ENCODE measurements around the gene NUDT3.
"Not testable (repeated sequence)": the region's sequence is repeated elsewhere in the genome, so short reads cannot be mapped to it uniquely, and the experiment has no call there.

The NUDT3 gene

GRCh38 chr6:34281702-34282334 is 110.7 kb downstream of the NUDT3 start:
- no peak for DNase-seq

- no peak for DNase-seq
These were observed 112.3 kb downstream of the NUDT3 start for GRCh38 chr6:34280216-34280615.

GRCh38 chr6:34278833-34279232 is 113.6 kb downstream of the NUDT3 start:
- DNase-seq: no peak

- DNase-seq: no peak
These were observed 114.7 kb downstream of the NUDT3 start for GRCh38 chr6:34277763-34278112.

GRCh38 chr6:34276881-34277762 is 115.3 kb downstream of the NUDT3 start:
- DNase-seq: no peak

GRCh38 chr6:34276191-34276590 is 116.3 kb downstream of the NUDT3 start:
- no peak for DNase-seq

- DNase-seq: no peak
These were observed 117.2 kb downstream of the NUDT3 start for GRCh38 chr6:34275128-34275804.

- DNase-seq: no peak
These were observed 118.3 kb downstream of the NUDT3 start for GRCh38 chr6:34274129-34274528.

GRCh38 chr6:34273242-34273805 is 119.1 kb downstream of the NUDT3 start:
- DNase-seq: no peak

- no peak for DNase-seq
These were observed 120.2 kb downstream of the NUDT3 start for GRCh38 chr6:34272013-34272926.

- DNase-seq: not testable (repeated sequence)
These were observed 122.7 kb downstream of the NUDT3 start for GRCh38 chr6:34269658-34270341.

- DNase-seq: not testable (repeated sequence)
These were observed 123.3 kb downstream of the NUDT3 start for GRCh38 chr6:34269132-34269531.

GRCh38 chr6:34267746-34268145 is 124.7 kb downstream of the NUDT3 start:
- no peak for DNase-seq

- not testable (repeated sequence) for DNase-seq
These were observed 129.0 kb downstream of the NUDT3 start for GRCh38 chr6:34263484-34263883.

GRCh38 chr6:34260576-34261267 is 131.7 kb downstream of the NUDT3 start:
- DNase-seq: no peak

GRCh38 chr6:34259529-34260069 is 132.9 kb downstream of the NUDT3 start:
- no peak for DNase-seq

- not testable (repeated sequence) for DNase-seq
These were observed 140.1 kb downstream of the NUDT3 start for GRCh38 chr6:34252395-34252794.

- no peak for DNase-seq
These were observed 142.8 kb downstream of the NUDT3 start for GRCh38 chr6:34249469-34250261.

- DNase-seq: peak; percentile 94 to 97 (median 96)
These were observed 143.6 kb downstream of the NUDT3 start, which contains the start of gene SMIM29 for GRCh38 chr6:34248727-34249468. TSS of gene SMIM29 (minus strand) at chr6:34249006. CDS start at chr6:34247791, 1,215 bp downstream.
